HCT116 (cell line): ENCODE results near the gene CTLA4.

ENCODE experiments used
- ATF3 ChIP-seq: IDR thresholded peaks from 2 replicates; pipeline ENCODE4 v1.6.1; 2012
- CBX3 ChIP-seq: IDR thresholded peaks from 2 replicates; pipeline ENCODE4 v1.6.1; 2012; ENCODE audit warnings: low read depth
- POLR2AphosphoS5 ChIP-seq: IDR thresholded peaks from 2 replicates; pipeline ENCODE4 v1.6.1; 2011; ENCODE audit warnings: mild to moderate bottlenecking, low read depth, low read length, moderate library complexity
- RAD21 ChIP-seq: IDR thresholded peaks from 2 replicates; pipeline ENCODE4 v1.6.1; 2012; ENCODE audit warnings: low read depth, mild to moderate bottlenecking
- REST ChIP-seq: IDR thresholded peaks from 2 replicates; pipeline ENCODE4 v1.6.1; 2012; ENCODE audit warnings: low read depth
- ZNF274 ChIP-seq: fragments of 200-500 bp; sonication (Bioruptor generic); IDR thresholded peaks from 2 replicates; pipeline ENCODE4 v1.6.1; 2014; ENCODE audit warnings: mild to moderate bottlenecking, low read depth, low read length, inconsistent platforms
- TF ChIP-seq, protein P1 (sequence below), 3 experiments: fragments of 200-600 bp in 1 of 3; sonication (generic) in 1 of 3; IDR thresholded peaks in 2 of 3; conservative IDR thresholded peaks in 1 of 3; 2 replicates each; pipeline ENCODE4 v1.5.1; 2012 to 2017; ENCODE audit warnings: low read depth in 2 of 3, low read length in 2 of 3, antibody characterized with exemption in 1 of 3, borderline replicate concordance in 1 of 3, control low read depth in 1 of 3, mild to moderate bottlenecking in 1 of 3, mixed read lengths in 1 of 3, mixed run types in 1 of 3, moderate library complexity in 1 of 3; ENCODE audit not compliant: insufficient read depth in 1 of 3

GRCh38 chr2:203886661-203887151 is 19.1 kb downstream of the CTLA4 start:
- TF ChIP-seq ZNF274 (no peak), REST (no peak), ATF3 (no peak), POLR2AphosphoS5 (no peak), RAD21 (no peak), CBX3 (no peak)
- TF ChIP-seq, protein P1, sequence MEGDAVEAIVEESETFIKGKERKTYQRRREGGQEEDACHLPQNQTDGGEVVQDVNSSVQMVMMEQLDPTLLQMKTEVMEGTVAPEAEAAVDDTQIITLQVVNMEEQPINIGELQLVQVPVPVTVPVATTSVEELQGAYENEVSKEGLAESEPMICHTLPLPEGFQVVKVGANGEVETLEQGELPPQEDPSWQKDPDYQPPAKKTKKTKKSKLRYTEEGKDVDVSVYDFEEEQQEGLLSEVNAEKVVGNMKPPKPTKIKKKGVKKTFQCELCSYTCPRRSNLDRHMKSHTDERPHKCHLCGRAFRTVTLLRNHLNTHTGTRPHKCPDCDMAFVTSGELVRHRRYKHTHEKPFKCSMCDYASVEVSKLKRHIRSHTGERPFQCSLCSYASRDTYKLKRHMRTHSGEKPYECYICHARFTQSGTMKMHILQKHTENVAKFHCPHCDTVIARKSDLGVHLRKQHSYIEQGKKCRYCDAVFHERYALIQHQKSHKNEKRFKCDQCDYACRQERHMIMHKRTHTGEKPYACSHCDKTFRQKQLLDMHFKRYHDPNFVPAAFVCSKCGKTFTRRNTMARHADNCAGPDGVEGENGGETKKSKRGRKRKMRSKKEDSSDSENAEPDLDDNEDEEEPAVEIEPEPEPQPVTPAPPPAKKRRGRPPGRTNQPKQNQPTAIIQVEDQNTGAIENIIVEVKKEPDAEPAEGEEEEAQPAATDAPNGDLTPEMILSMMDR (IDR thresholded peaks at IDR 0.05 in 2 of 3, conservative IDR thresholded peaks at IDR 0.05 in 1 of 3; ENCODE audit: borderline replicate concordance in 1 of 3, insufficient read depth in 1 of 3, low read depth in 2 of 3, low read length in 2 of 3) = no peak
